PFSK-1 (cell line): ENCODE data around the gene DCC.

Source experiments
- FOXP2 ChIP-seq: optimal IDR thresholded peaks from 2 replicates; pipeline ENCODE3; 2011; ENCODE audit warnings: borderline replicate concordance, control low read depth, inconsistent platforms; ENCODE audit not compliant: insufficient read depth; ENCODE audit errors: extremely low read length, extremely low read depth
- POLR2AphosphoS5 ChIP-seq: IDR thresholded peaks from 2 replicates; pipeline ENCODE4 v1.6.1; 2012; ENCODE audit warnings: low read depth, mild to moderate bottlenecking, control low read depth, low read length, moderate library complexity
- SIN3A ChIP-seq: IDR thresholded peaks from 2 replicates; pipeline ENCODE4 v1.6.1; 2012; ENCODE audit warnings: mild to moderate bottlenecking, low read length, moderate library complexity, borderline replicate concordance; ENCODE audit not compliant: insufficient read depth
- TAF1 ChIP-seq: IDR thresholded peaks from 2 replicates; pipeline ENCODE4 v1.6.1; 2012; ENCODE audit warnings: low read length, control low read depth, borderline replicate concordance; ENCODE audit not compliant: insufficient read depth
- TF ChIP-seq, protein P1 (sequence below), 2 experiments: IDR thresholded peaks; 2 replicates each; pipeline versions ENCODE4 v1.6.1 to v1.8.0; 2011 to 2012; ENCODE audit warnings: low read depth in 2 of 2, low read length in 2 of 2, control low read depth in 1 of 2, inconsistent platforms in 1 of 2, mild to moderate bottlenecking in 1 of 2, moderate library complexity in 1 of 2; ENCODE audit not compliant: insufficient read depth in 1 of 2

DCC gene

DNA sequence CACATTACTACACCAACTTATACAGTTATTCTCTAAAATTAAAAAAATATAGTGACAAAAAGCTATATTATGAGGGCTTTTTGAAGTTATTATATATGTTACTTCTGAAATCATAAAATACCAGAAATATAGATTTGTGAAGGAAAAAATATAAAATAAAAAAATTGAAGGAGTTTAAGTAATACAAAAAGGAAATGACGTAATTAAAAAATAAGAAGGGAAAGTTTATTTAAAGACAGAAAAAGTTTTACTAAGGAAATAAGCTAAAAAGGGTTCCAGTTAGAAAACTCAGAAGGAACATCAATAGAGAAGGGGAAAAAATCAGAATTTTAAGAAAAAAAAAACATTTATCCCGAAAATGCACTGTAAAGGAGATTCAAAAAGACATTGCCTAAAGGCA is 1187.4 kb downstream of the DCC start:
- TF ChIP-seq FOXP2 (no peak), SIN3A (no peak), TAF1 (no peak), POLR2AphosphoS5 (no peak)
- TF ChIP-seq, protein P1, sequence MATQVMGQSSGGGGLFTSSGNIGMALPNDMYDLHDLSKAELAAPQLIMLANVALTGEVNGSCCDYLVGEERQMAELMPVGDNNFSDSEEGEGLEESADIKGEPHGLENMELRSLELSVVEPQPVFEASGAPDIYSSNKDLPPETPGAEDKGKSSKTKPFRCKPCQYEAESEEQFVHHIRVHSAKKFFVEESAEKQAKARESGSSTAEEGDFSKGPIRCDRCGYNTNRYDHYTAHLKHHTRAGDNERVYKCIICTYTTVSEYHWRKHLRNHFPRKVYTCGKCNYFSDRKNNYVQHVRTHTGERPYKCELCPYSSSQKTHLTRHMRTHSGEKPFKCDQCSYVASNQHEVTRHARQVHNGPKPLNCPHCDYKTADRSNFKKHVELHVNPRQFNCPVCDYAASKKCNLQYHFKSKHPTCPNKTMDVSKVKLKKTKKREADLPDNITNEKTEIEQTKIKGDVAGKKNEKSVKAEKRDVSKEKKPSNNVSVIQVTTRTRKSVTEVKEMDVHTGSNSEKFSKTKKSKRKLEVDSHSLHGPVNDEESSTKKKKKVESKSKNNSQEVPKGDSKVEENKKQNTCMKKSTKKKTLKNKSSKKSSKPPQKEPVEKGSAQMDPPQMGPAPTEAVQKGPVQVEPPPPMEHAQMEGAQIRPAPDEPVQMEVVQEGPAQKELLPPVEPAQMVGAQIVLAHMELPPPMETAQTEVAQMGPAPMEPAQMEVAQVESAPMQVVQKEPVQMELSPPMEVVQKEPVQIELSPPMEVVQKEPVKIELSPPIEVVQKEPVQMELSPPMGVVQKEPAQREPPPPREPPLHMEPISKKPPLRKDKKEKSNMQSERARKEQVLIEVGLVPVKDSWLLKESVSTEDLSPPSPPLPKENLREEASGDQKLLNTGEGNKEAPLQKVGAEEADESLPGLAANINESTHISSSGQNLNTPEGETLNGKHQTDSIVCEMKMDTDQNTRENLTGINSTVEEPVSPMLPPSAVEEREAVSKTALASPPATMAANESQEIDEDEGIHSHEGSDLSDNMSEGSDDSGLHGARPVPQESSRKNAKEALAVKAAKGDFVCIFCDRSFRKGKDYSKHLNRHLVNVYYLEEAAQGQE (IDR thresholded peaks at IDR 0.05; ENCODE audit: insufficient read depth in 1 of 2, low read depth in 2 of 2, low read length in 2 of 2), result no peak

DNA sequence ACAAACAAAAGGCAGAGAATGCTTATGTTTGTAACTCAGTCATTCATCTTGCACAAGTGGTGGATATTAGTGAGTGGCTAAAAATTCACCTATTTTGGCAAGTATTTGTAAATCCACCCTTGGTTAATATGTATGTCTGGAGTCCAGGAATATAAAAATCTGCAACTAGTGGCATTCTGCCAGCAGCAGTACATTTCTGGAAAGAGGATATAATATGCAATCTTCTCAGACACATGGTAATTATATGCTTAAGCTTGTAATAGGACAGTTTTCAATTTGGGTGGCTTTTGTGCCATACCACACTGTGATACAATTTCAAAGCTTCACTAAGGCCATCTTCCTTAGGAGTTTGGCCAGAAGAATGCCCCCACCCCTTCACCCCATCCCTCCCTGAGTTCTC is 1191.2 kb downstream of the DCC start:
- TF ChIP-seq, protein P1 (IDR thresholded peaks at IDR 0.05; ENCODE audit: insufficient read depth in 1 of 2, low read depth in 2 of 2, low read length in 2 of 2), result no peak
- TF ChIP-seq TAF1, result no peak
- TF ChIP-seq SIN3A, result no peak
- TF ChIP-seq POLR2AphosphoS5, result no peak
- no peak for TF ChIP-seq FOXP2

DNA sequence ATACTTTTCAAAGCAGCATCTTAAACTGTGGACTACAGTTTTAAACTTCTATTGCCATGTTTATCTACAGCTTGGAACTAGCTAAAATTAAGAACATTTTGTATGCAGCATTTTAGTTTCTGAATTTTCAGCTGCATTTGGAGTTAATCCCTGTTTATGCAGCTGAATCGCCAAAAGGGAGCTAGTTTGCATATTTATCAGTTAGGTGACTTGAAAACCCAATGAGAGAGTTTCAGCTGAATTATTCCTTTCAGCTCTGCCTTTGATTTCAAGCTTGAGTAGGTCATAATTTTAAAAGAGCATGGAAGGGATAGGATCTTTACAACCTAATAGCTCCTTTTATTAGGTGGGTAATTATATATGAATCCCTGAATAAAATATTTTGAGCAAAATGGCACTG is 1191.9 kb downstream of the DCC start:
- no peak for TF ChIP-seq POLR2AphosphoS5
- TF ChIP-seq TAF1, result no peak
- TF ChIP-seq, protein P1 (IDR thresholded peaks at IDR 0.05; ENCODE audit: insufficient read depth in 1 of 2, low read depth in 2 of 2, low read length in 2 of 2), result no peak
- no peak for TF ChIP-seq SIN3A
- TF ChIP-seq FOXP2, result no peak

DNA sequence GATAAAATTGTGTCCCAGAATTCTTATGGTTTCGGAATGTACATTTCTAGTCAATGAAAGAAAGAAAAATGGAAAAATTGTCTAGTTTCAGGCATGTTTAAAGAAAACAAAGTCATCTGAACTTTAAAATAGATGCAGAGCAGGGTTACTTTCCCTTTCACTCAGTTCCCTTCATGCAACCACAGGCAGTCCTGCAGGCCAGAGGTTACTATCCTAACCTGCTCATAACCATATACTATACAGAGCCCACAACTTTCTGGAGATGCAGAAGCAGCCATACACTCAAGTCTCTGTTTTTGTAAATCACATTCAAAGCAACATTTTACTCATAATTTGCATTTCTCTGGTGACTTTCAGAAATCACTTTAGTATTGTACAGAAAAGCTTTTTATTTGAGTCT is 1194.2 kb downstream of the DCC start:
- TF ChIP-seq FOXP2 (no peak), TAF1 (no peak), SIN3A (no peak), POLR2AphosphoS5 (no peak)
- TF ChIP-seq, protein P1 (IDR thresholded peaks at IDR 0.05; ENCODE audit: insufficient read depth in 1 of 2, low read depth in 2 of 2, low read length in 2 of 2), result no peak

DNA sequence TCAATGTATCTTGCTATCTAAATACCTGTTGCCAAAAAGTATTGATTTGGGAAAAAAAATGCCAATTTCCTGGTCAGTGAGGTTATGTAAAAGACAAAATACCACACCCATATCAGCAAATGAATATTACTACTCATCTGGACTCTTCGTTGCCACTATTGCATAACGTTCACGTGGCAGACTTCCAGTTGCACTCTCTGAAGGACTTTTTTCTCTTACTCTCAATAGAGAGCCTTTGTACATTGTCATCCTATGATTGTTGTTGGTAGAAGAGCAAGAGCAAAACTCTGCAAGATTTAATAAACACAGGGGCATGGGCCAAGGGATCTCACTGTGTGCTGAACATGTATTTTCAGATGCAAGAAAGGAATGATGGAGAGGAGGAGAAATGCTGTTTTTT is 1194.7 kb downstream of the DCC start:
- no peak for TF ChIP-seq SIN3A
- no peak for TF ChIP-seq POLR2AphosphoS5
- no peak for TF ChIP-seq TAF1
- TF ChIP-seq FOXP2, result no peak
- TF ChIP-seq, protein P1 (IDR thresholded peaks at IDR 0.05; ENCODE audit: insufficient read depth in 1 of 2, low read depth in 2 of 2, low read length in 2 of 2), result no peak
